Retina (tissue), 1 donor: Measurements from ENCODE around the gene STIM1.
"Not testable (repeated sequence)": the region's sequence is repeated elsewhere in the genome, so short reads cannot be mapped to it uniquely, and the experiment has no call there.

Experiments
- DNase-seq: peaks from one replicate; pipeline ENCODE4 v3.0.0-alpha.2; 2016

The STIM1 gene

DNA sequence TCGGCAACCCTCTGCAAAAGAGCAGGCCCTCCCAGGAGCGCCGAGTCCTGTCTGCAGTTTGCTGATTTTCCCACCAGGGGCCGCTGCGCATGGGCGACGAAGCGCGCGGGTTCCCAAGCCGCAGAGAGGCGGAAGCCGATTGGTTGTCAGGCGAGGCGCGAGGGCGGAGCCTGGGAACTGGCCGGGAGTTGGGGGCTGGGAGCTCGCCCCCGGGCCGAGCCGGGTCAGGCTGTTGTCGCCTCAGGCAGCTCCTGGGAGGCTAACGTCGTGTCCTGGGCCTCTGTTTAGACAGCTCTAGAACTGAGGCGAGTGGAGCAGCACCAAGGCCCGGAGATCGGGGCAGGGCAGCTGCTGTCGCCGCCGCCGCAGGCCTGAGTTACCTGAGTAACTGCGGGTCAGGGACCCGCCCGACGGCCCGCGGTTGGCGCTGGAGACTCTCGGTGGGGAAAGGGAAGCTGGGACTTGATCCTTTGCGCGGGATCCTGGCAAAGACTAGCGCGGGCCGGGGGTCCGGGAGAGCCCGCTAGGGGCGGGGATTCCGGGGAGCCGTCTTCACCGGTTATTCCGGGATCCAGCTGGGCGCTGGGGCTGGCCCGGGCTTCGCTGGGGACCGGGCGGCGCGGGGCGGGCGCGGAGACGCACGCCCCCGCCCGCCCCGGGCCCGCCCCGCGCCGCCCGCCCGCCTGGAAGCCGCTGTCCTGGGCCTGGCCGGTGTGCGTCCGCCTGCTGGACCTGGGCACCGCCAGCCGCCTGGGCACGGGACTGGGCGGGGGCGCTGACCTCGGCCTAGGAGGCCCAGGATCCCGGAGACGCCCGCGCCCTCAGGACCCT, at the start of gene STIM1:
Gene STIM1 (plus strand): TSS at position 688 of the 831 bp plus-strand sequence. CDS start 607 bp downstream, outside the sequence.
- peak; percentile 99 for DNase-seq

DNA sequence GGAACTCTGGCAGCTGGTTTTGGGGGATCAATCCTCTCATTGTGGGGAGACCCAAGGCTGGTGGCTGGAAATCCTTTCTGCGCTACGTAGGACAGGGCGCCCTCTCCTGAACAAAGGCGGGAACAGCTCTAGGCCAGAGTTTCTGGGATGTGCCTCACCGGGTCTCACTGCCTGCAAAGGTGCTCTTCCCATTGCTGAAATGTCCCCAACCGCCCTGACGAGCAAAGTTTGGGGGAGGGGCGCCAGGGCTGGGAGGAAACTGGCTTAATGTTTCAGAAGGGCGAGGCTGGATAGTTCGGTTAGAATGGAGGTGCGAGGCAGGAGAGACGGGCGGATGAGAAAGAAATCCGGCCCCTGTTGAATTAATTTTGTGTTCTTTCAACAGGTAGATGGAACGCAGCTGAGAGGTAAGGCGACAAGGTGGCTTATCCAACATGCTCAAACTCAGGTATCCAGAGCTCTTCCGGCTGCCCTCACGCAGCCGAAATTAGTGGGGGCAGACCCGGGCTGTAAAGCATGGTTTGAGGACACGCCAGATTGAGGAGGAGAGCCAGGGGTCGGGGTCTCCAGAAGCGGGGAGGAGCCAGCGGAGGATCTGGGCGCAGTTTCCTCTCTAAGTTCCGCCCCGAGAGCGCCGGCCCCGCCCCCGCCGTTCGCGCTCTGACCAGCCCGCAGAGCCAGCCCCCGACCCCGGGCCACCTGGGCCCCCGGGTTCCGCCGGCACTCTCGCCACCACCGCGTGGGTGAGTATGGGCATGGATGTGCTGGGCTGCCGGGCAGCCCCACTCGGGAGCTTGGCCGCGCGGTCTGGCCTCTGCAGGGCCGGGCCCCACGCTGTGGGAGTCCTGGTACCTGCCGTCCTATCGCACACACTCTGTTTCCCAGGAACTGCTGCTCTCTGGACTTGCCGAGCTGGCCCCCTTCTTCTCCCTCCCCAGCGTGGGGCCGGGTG, 47.3 kb upstream of the STIM1 start, which contains the start of gene PGAP2:
Gene PGAP2 (plus strand): TSS at position 652 of the 952 bp plus-strand sequence. CDS start 2,700 bp downstream, outside the sequence.
- DNase-seq = peak; percentile 81

DNA sequence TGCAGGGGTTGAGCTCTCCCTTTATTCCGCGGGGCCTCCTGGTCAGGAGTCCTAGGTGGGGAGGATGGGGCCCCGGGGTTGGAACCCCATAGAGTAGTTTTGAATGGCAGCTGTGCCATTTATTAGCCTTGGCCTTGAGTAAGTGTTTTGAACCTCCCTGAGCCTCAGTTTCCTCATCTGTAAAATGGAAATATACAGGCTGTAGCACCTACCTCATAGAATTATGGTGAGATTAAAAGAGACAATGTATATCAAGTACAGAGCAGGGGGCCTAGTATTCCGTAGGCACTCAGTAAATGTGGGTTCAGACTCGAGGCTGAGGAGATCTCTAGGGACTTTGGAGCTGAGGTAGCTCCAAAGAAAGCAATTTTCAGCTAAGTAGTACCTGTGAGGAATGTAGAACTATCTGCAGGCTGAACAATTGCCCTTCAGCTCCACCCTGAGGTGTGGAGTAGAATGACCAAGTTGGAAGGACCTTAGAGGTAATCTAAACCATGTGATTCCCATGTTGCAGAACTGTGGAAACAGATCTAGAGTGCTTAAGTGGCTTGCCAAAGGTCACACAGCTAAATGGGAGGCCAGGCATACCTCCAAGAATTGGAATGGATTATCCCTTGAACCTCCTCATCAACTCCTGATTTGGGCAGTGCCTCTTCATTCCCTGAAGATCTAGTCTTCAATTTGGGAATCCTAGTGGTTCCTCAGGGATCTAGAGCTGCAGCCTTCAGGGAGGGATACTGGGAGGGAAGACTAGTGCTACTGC, 46.4 kb upstream of the STIM1 start:
- peak; percentile 5 for DNase-seq

DNA sequence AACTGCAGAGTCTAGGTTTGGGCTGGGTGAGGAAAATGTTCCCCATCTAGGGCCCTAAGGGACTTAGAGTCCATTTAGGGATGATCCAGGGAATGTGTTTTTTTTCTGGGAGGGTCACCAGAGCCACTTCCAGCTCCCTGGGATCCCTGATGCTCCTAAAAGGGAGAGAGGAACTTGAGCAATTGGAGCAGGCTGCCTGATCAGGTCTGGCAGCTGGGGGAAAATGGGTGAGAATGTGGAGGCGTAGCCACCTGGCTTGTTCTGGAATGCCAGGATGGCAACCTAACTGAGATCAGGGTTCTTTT, 45.9 kb upstream of the STIM1 start:
- DNase-seq = no peak

DNA sequence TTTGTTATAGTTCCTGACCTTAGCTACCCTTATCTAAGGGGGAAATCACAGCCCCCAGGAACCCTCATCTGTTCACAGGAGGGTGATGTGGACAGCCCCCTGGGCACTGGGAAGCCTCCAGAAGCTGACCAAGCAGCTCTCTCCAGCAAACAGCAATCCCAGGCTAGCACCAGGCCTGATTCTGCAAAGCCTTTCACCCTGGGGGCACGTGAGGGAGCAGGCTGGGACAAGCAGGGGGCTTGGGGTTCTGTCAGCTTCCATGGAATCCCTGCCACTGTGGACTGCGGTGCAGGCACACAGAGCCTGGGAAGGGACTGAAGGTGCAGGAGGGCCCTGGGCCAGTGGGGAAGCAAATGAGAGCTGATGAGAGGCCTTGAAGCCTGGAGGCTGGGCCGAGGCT, 45.0 kb upstream of the STIM1 start:
- DNase-seq = no peak

DNA sequence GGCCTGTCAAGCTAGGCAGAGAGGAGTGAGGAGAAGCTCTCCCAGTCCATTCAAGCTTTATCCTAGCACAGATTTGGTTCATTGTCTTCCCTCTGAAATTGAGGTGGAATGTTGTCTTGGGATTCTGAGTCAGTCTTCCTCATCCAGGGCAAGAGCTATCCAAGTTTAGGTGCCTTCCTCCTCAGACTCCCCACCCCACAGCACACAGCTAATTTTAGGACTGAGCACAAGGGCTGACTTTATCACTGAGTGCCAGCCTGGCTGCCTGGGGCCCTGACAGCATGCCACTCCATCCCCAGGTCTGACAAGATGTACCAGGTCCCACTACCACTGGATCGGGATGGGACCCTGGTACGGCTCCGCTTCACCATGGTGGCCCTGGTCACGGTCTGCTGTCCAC, 44.5 kb upstream of the STIM1 start:
- DNase-seq = no peak

DNA sequence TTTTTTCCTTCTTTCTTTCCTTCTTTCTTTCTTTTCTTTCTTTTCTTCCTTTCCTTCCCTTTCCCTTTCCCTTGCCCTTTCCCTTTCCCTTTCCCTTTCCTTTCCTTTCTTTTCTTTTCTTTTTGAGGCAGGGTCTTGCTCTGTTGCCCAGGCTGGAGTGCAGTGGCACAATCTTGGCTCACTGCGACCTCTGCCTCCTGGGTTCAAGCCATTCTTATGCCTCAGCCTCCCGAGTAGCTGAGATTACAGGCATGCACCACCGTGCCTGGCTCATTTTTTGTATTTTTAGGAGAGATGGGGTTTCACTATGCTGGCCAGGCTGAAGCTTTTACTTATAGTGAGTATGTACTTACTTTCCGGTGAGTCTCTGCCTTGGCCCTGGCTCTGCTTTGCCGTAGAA, 40.6 kb upstream of the STIM1 start:
- not testable (repeated sequence) for DNase-seq

DNA sequence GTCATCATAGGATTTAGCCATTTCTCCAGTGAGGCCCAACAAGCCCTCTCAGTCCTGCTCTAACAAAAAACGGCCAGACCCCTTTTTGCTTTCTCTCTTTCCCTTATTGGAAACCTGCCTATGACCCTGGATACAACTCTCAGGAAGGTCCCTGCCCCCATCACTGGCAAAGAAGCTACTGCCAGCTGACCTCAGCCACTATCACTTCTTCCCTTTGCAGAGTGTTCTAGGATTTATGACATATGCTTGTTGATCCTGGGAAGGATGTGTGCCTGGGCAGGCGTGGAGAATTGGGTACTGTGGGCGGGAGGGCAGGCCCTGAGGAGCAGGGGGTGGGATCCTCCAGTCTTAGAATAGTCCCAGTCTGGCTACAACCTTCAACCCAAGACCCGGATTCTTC, 39.6 kb upstream of the STIM1 start:
- no peak for DNase-seq

DNA sequence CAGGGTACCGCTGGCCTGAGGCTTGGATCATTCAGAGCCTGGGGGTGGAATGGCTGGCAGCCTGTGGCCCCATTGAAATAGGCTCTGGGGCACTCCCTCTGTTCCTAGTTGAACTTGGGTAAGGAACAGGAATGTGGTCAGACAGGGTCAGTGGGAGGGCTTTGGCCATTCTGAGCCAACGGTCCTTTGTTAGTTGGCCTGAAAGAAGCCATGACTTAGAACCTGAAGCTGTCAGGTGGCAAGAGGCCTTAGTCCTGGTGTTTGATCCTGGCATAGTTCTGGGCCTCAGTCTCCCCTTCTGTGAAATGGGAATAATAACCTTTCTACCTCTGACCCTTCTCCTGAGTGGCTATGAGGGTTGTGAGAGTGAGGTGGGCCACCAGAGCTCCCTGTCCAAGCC, 38.8 kb upstream of the STIM1 start:
- DNase-seq = no peak

DNA sequence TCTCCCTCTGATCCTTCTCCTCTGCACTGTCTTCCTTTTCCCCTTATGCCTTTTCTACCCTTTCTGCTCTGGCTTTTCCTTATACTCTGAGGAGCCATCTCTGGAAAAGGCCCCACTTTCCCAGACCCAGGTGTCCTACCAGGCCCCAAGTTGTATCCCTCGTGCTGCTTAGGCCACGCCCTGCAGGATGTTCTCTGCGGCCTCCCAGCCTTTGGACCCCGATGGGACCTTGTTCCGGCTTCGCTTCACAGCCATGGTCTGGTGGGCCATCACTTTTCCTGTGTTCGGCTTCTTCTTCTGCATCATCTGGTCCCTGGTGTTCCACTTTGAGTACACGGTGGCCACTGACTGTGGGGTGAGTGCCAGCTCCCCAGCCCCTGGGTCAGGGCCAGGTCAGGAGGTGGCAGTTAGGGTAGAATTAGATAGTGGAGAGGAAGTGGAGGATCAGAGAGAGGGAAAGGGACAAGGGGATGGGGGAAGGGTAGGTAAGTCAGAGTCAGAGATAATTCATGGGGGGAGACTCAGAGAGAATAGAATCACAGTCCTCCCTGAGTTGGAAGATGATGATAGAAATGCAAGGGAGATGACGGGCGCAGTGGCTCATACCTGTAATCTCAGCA, 38.2 kb upstream of the STIM1 start:
- no peak for DNase-seq

DNA sequence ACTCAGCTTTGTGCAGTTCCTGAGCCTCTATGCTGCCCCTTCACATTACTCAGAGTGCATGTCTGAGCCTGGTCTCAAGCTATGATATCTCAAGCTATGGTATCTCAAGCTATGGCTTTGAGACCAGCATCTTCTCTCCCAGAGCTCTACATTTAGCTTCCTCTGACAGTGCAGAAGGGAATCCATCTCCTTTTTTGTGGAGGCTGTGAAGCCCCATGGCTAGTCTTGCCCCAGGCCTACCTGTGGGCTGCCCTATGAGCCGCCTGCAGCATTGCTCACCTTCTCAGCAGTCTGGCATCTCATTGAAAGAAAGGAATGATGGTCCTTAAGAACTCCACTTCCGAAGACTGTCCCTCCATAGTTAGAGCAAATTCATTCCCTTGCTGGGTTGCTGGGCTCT, 34.5 kb upstream of the STIM1 start:
- no peak for DNase-seq

DNA sequence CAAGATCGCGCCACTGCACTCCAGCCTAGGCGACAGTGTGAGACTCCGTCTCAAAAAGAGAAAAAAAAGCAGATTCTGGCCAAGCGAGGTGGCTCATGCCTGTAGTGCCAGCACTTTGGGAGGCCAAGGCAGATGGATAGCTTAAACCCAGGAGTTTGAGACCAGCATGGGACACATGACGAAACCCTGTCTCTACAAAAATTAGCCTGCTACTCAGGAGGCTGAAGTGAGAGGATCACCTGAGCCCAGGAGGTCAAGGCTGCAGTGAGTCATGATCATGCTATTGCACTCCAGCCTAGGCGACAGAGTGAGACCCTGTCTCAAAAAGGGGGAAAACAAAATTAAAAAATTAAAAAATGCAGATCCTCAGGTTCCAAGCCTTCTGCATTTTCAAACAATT, 33.2 kb upstream of the STIM1 start:
- DNase-seq = no peak

DNA sequence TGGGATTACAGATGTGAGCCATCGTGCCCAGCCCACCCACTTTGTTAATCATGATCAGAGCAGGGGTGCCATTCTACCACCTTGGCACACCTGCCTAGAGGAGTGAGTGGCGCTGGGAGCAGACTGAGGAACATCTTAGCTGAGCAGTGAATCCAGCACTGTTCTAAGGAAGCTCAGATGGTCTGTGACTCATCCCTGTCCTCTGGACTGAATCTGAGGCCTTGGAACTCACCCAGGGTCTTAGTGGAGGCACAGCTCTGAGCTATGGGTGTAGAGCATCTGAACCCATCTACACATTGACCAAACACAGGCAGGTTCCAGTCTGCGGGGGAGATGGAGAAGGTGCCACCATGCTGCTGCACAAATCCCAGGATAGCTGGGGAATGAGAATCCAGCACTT, 32.2 kb upstream of the STIM1 start:
- no peak for DNase-seq

DNA sequence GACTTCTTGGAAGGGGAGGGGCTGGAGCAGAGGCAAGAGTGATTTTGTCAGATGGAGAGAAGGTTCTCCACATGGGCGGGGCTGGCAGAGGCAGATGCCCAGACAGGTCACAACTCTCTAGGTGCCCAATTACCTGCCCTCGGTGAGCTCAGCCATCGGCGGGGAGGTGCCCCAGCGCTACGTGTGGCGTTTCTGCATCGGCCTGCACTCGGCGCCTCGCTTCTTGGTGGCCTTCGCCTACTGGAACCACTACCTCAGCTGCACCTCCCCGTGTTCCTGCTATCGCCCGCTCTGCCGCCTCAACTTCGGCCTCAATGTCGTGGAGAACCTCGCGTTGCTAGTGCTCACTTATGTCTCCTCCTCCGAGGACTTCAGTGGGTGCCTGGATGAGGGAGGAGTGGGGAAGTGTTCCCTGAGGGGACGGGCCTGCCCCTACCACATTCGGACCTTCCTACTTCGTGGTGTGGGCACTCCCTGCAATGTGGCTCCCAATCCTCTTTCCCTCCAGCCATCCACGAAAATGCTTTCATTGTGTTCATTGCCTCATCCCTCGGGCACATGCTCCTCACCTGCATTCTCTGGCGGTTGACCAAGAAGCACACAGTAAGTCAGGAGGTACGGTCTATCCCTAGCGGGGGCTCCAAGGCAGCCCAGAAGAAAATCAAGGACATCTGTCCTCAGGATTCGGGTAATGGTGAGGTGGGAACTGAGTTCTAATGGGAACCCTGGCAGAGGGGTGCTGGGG, 31.5 kb upstream of the STIM1 start:
- no peak for DNase-seq

DNA sequence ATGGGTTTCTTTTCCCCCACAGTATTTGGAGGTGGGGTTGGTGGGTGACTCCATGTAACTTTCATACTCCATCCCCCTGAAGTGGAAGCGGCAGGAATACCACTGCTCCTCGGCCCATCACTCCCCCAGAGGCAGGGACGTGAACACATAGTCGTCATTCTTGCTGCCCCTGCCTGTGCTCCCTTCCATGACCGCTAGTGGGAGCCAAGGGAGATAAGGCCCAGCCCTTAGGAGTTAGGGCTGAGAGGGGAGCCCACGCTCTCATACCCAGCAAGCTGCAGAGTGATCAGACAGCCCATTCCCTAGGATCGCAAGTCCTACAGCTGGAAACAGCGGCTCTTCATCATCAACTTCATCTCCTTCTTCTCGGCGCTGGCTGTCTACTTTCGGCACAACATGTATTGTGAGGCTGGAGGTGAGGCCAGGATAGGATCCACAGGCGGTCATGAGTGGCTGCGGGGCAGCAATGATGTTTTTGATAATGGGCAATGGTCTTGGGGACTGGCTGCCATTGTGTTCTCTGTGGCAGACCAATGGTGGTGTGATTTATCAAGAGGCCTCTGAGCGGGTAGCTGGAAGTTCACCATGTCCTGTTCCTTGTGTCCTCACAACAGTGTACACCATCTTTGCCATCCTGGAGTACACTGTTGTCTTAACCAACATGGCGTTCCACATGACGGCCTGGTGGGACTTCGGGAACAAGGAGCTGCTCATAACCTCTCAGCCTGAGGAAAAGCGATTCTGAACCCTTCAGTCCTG, 30.6 kb upstream of the STIM1 start:
- DNase-seq = peak; percentile 24

DNA sequence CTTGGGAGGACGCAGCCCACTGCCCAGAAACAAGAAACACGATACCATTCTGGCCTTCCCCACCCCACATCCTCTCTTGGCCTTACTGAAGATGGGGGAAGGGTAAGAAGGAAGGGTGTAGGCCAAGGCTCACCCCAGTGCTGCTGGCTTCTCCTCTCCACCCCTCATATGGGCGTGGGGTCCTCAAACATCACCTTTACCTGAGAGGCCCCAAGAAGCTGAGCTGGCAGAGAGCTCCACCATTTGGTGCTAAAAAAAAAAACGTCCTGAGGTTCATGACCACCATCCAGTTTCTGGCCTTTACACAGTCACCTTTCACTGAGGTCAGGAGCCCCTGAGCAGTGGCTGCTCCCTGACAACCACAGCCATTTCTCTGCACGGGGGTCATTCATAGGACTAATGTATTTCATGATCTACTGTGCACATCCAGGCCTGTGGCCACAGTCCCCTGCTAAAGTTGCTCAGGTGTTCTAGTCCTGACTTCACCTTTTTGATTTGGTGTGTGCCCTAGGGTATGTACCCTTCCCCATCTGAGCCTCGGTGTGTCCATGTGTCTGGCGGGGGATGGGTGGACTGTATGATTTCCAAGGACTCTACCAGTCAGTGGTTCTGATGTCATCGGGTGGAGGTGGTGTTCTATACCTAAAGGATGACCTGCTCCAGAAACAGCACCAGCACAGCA, 29.9 kb upstream of the STIM1 start:
- no peak for DNase-seq

DNA sequence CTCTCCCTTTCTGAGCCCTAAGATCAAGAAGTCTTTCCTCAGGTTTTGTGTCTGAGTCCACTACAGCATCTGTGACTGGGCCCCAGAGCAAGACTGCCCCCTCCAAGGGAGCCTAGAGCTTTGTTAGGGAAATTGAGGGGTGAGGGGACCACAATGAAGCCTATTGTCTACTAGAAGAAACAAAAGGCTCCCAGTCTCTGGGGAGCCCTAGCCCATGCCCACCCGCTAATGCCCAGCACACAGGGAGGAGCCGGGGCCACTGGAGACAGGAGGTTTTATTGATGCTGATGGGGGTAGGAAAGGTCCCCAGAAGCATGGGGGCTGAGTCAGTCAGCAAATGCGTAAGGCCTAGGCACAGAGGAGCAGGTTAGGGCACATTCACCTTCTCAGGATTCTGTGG, 28.7 kb upstream of the STIM1 start:
- DNase-seq = no peak

DNA sequence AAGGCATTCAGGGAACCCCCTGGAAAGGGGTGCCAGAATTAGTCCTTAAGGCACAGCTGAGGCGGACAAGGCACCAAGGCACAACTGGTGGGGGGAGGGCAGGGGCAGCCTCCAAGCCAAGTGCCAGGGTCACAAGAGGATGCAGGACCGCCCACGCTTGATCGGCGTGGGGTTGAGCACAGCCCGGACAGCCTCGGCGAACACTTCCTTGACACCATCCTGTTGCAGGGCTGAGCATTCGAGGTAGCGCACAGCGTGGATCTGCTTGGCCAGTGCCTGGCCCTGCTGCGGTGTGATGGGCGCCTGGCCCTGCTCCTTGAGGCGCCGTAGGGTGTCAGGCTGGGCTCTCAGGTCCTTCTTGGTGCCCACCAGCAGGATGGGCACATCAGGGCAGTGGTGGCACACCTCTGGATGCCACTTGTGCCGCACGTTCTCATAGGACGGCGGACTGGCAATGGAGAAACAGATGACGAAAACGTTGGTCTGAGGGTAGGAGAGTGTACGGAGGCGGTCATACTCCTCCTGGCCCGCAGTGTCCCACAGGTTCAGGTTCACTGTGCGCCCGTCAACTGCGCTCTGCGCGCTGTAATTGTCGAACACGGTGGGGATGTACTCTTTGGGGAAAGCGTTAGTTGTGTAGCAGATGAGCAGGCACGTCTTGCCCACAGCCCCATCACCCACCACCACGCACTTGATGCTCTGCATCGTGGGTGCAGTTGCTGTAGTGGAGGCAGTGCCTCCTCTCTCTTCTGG, 27.9 kb upstream of the STIM1 start:
- DNase-seq = no peak

DNA sequence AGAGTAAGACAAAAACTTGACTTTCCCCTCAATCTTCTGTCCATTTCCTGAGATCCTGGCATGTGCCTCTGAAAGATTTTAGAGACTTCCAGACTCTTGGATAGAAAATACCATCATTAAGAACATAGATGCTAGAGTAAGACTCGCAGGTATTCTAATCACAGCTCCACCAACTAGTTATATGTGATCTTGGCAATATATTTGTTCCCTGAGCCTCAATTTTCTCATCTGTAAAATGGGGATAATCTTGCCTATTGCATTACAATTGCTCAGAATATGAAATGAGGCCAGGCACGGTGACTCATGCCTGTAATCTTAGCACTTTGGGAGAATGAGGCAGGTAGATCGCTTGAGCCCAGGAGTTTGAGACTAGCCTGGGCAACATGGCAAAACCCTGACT, 25.4 kb upstream of the STIM1 start:
- DNase-seq = no peak

DNA sequence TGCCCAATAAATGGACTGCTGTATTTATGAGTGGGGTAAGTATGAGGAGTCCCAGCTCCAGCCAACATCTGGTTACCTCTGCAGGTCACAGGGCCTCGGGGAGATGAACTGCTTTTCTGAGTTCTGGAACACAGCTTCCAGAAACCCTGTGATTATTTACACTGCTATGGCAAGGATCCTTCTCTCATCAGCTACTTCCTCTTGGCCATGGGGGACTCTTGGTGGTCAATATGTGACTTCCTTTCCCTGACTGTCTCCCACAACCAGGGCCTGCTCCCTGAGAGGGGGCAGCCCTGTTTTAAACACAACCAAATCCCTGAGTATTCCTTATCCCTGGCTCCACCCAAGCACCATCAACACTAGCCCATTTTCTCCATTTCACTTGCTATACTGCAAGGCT, 24.7 kb upstream of the STIM1 start:
- DNase-seq = no peak
